CD4-positive, alpha-beta T cell (primary cell): ENCODE results near the gene PCDH12. TPM values are rescaled to one million over a fixed set of nuclear protein-coding genes. Genes with fewer than 3 reads are reported as not detected.

Experiments used
- ATAC-seq: fragments of 200-7000 bp; cut with Tn5 transposase; one replicate; pipeline ENCODE4 v1.10.0; 2022; ENCODE audit warnings: mild to moderate bottlenecking; ENCODE audit not compliant: poor library complexity
- CTCF ChIA-PET: fragments of 350-600 bp; sonication (Branson Sonifier 250); formaldehyde crosslinking; loops from one replicate; lab custom pipeline; 2021; ENCODE audit warnings: antibody characterized with exemption, inconsistent platforms; lab: Charles Lee
- POLR2A ChIA-PET: fragments of 350-600 bp; sonication (Branson Sonifier 250); formaldehyde crosslinking; loops from one replicate; lab custom pipeline; 2021; ENCODE audit warnings: antibody characterized with exemption, inconsistent platforms; lab: Charles Lee
- DNase-seq, 14 experiments: peaks; one replicate each; pipeline ENCODE4 v3.0.0-alpha.2; 2013 to 2020; ENCODE audit warnings: mixed read lengths in 2 of 14
- H3K27ac ChIP-seq, 2 donors: one replicate each; pipeline versions ENCODE4 v1.5.1 to v1.7.0; 2013; ENCODE audit warnings: low read length in 2 of 2, low read depth in 1 of 2, mild to moderate bottlenecking in 1 of 2
- H3K27me3 ChIP-seq, 2 experiments: 1 replicate in 1 of 2; 2 replicates in 1 of 2; pipeline versions ENCODE4 v1.6.1 to v1.7.0; 2013; ENCODE audit warnings: low read length in 2 of 2, control low read depth in 1 of 2, mild to moderate bottlenecking in 1 of 2, moderate library complexity in 1 of 2; ENCODE audit not compliant: insufficient read depth in 2 of 2, control insufficient read depth in 1 of 2
- H3K36me3 ChIP-seq: one replicate; pipeline ENCODE4 v1.6.1; 2013; ENCODE audit warnings: low read length, control low read depth; ENCODE audit not compliant: insufficient read depth
- H3K4me1 ChIP-seq: one replicate; pipeline ENCODE4 v1.6.1; 2013; ENCODE audit warnings: low read length, control low read depth; ENCODE audit not compliant: insufficient read depth
- H3K4me3 ChIP-seq: one replicate; pipeline ENCODE4 v1.5.1; 2013; ENCODE audit warnings: mild to moderate bottlenecking, low read length, moderate library complexity
- H3K9me3 ChIP-seq, 2 experiments: 1 replicate in 1 of 2; 2 replicates in 1 of 2; pipeline versions ENCODE4 v1.6.1 to v1.7.0; 2013; ENCODE audit warnings: low read length in 2 of 2, mild to moderate bottlenecking in 2 of 2, control low read depth in 1 of 2, moderate library complexity in 1 of 2; ENCODE audit not compliant: control insufficient read depth in 1 of 2, insufficient read depth in 1 of 2
- H3K27ac Mint-ChIP-seq: one replicate; pipeline ENCODE4 v1.8.0; 2020; ENCODE audit warnings: mixed read lengths
- H3K27me3 Mint-ChIP-seq: one replicate; pipeline ENCODE4 v1.8.0; 2021; ENCODE audit warnings: mixed read lengths
- H3K36me3 Mint-ChIP-seq: one replicate; pipeline ENCODE4 v1.8.0; 2021; ENCODE audit warnings: low read depth, mixed read lengths
- H3K4me1 Mint-ChIP-seq: one replicate; pipeline ENCODE4 v1.8.0; 2021; ENCODE audit warnings: low read depth, mixed read lengths
- H3K4me3 Mint-ChIP-seq: one replicate; pipeline ENCODE4 v1.8.0; 2020; ENCODE audit warnings: mild to moderate bottlenecking, mixed read lengths
- H3K9me3 Mint-ChIP-seq: one replicate; pipeline ENCODE4 v1.8.0; 2020; ENCODE audit warnings: mixed read lengths
- CTCF ChIP-seq: fragments of 200-600 bp; IDR thresholded peaks from one replicate; pipeline ENCODE4 v1.8.0; 2022; ENCODE audit warnings: antibody characterized with exemption, mild to moderate bottlenecking
- intact Hi-C, 2 experiments: fragments of 100-400 bp; cut with DNase I in 1 of 2; cut with micrococcal nuclease in 1 of 2; formaldehyde crosslinking; loops; one replicate each; pipeline versions ENCODE4 v1.15.1 to v1.9.0; 2023 to 2025; cut with DNase I, micrococcal nuclease
- total RNA-seq, 174 experiments: library from RNA in 2 of 174; stranded (reverse) in 2 of 174; gene quantifications; one replicate each; pipeline ENCODE4 v1.2.3 and lab custom pipeline; 2021 to 2026

The PCDH12 gene
- total RNA-seq, 2 experiments from 2014 or later: not detected

GRCh38 chr5:141908796-141909195, 49.2 kb downstream of the PCDH12 start:
- H3K27me3 Mint-ChIP-seq: peaks cover 30% of the 10 kb centered on the region
- Histone ChIP-seq H3K36me3 (no peaks in the 10 kb centered on the region), H3K4me3 (no peak overlapping the region), H3K27me3 (peaks cover 14 to 18% of the 10 kb centered on the region in 2 experiments), H3K27ac (no peak overlapping the region), H3K4me1 (peaks cover 4% of the 10 kb centered on the region), H3K9me3 (no peaks in the 10 kb centered on the region)
- TF ChIP-seq CTCF: no peak
- DNase-seq (no peak), ATAC-seq (no peak)
- intact Hi-C loops: no loop called here
- H3K9me3 Mint-ChIP-seq: no peaks in the 10 kb centered on the region
- H3K4me1 Mint-ChIP-seq: peaks cover 8% of the 10 kb centered on the region
- no peak overlapping the region for H3K4me3 Mint-ChIP-seq
- H3K36me3 Mint-ChIP-seq: no peaks in the 10 kb centered on the region
- ChIA-PET POLR2A (interaction anchor here (0.6 kb wide), 1 partner anchor 50 kb away, joined by 3 read pairs; no protein-coding TSS in a partner anchor), CTCF (no interaction called here)
- no peak overlapping the region for H3K27ac Mint-ChIP-seq

- intact Hi-C loops: no loop called here
- Histone ChIP-seq H3K27me3 (peaks cover 0 to 5% of the 10 kb centered on the region in 2 experiments), H3K36me3 (no peaks in the 10 kb centered on the region), H3K4me3 (no peak overlapping the region), H3K27ac (no peak overlapping the region), H3K4me1 (no peaks in the 10 kb centered on the region), H3K9me3 (no peaks in the 10 kb centered on the region)
- Mint-ChIP-seq H3K4me1 (no peaks in the 10 kb centered on the region), H3K36me3 (no peaks in the 10 kb centered on the region), H3K27ac (no peak overlapping the region), H3K27me3 (peaks cover 21% of the 10 kb centered on the region), H3K9me3 (no peaks in the 10 kb centered on the region), H3K4me3 (no peak overlapping the region)
- ATAC-seq: no peak
- POLR2A ChIA-PET: interaction anchor here (0.6 to 1.2 kb wide), 3 partner anchors 15 to 28 kb away, joined by 3 read pairs; no protein-coding TSS in a partner anchor
- TF ChIP-seq CTCF: no peak
- CTCF ChIA-PET: interaction anchor here (0.7 to 2.5 kb wide), 2 partner anchors 28 to 576 kb away, joined by 3 to 7 read pairs; no protein-coding TSS in a partner anchor
- DNase-seq: no peak
Measured at GRCh38 chr5:141906972-141907371, 51.0 kb downstream of the PCDH12 start.

GRCh38 chr5:141906517-141906916, 51.5 kb downstream of the PCDH12 start:
- POLR2A ChIA-PET: interaction anchor here (1.0 to 1.2 kb wide), 2 partner anchors 16 to 27 kb away, joined by 3 read pairs; no protein-coding TSS in a partner anchor

More at GRCh38 chr5:141906517-141906916, 51.5 kb downstream of the PCDH12 start:
- ATAC-seq: no peak
- peaks cover 24% of the 10 kb centered on the region for H3K27me3 Mint-ChIP-seq
- CTCF ChIA-PET: interaction anchor here (0.7 to 2.5 kb wide), 2 partner anchors 27 to 576 kb away, joined by 3 to 7 read pairs; no protein-coding TSS in a partner anchor
- TF ChIP-seq CTCF: no peak
- Histone ChIP-seq H3K4me3 (no peak overlapping the region), H3K36me3 (no peaks in the 10 kb centered on the region), H3K27me3 (peaks cover 0 to 4% of the 10 kb centered on the region in 2 experiments), H3K9me3 (no peaks in the 10 kb centered on the region), H3K4me1 (no peaks in the 10 kb centered on the region), H3K27ac (no peak overlapping the region)
- H3K27ac Mint-ChIP-seq: no peak overlapping the region
- no peak for DNase-seq
- H3K36me3 Mint-ChIP-seq: no peaks in the 10 kb centered on the region
- intact Hi-C loops: no loop called here
- no peak overlapping the region for H3K4me3 Mint-ChIP-seq
- no peaks in the 10 kb centered on the region for H3K9me3 Mint-ChIP-seq
- no peaks in the 10 kb centered on the region for H3K4me1 Mint-ChIP-seq
